ENCODE measurements around the gene RANBP1. TPM values are rescaled to one million over a fixed set of nuclear protein-coding genes. Genes with fewer than 3 reads are reported as not detected.
"Not testable (repeated sequence)": the region's sequence is repeated elsewhere in the genome, so short reads cannot be mapped to it uniquely, and the experiment has no call there.

Gene RANBP1
- polyA plus RNA-seq, result 110 TPM

- Mint-ChIP-seq H3K4me1 (peaks cover 0 to 21% (median 16%) of the 10 kb centered on the region in 3 donors), H3K4me3 (peak within 1 kb of the TSS; percentile 90 to 96 (median 92)), H3K27me3 (no peaks in the 10 kb centered on the region), H3K27ac (peak within 1 kb of the TSS; percentile 79 to 97 (median 91)), H3K36me3 (no peaks in the 10 kb centered on the region), H3K9me3 (no peaks in the 10 kb centered on the region)
Measured at GRCh38 chr22:20115691-20116375, at the start of gene RANBP1. RANBP1 (plus strand) TSS chr22:20116104; CDS start chr22:20116185, 81 bp downstream.

GRCh38 chr22:20066617-20067383 lies 49.1 kb upstream of the RANBP1 start:
- H3K27ac Mint-ChIP-seq, result no peak overlapping the region
- no peaks in the 10 kb centered on the region for H3K36me3 Mint-ChIP-seq
- H3K27me3 Mint-ChIP-seq, result no peaks in the 10 kb centered on the region
- H3K4me3 Mint-ChIP-seq, result no peak overlapping the region
- H3K4me1 Mint-ChIP-seq, result no peaks in the 10 kb centered on the region
- no peaks in the 10 kb centered on the region for H3K9me3 Mint-ChIP-seq

GRCh38 chr22:20067384-20067682 lies 48.6 kb upstream of the RANBP1 start:
- H3K36me3 Mint-ChIP-seq, H3K4me1 Mint-ChIP-seq, H3K27me3 Mint-ChIP-seq, H3K4me3 Mint-ChIP-seq, H3K27ac Mint-ChIP-seq, H3K9me3 Mint-ChIP-seq: not testable (repeated sequence)

GRCh38 chr22:20068640-20069039 lies 47.3 kb upstream of the RANBP1 start:
- Mint-ChIP-seq H3K9me3 (no peaks in the 10 kb centered on the region), H3K36me3 (no peaks in the 10 kb centered on the region), H3K4me3 (no peak overlapping the region), H3K27ac (no peak overlapping the region), H3K4me1 (no peaks in the 10 kb centered on the region), H3K27me3 (no peaks in the 10 kb centered on the region)

GRCh38 chr22:20069331-20070042 lies 46.4 kb upstream of the RANBP1 start:
- Mint-ChIP-seq H3K27me3 (no peaks in the 10 kb centered on the region), H3K27ac (no peak overlapping the region), H3K9me3 (no peaks in the 10 kb centered on the region), H3K4me1 (no peaks in the 10 kb centered on the region), H3K36me3 (no peaks in the 10 kb centered on the region), H3K4me3 (no peak overlapping the region)

- Mint-ChIP-seq H3K9me3 (no peaks in the 10 kb centered on the region), H3K4me1 (no peaks in the 10 kb centered on the region), H3K27ac (no peak overlapping the region), H3K36me3 (no peaks in the 10 kb centered on the region), H3K27me3 (no peaks in the 10 kb centered on the region), H3K4me3 (peak overlapping the region in 1 of 4 donors; percentile 43)
Measured at GRCh38 chr22:20071524-20071972, 44.4 kb upstream of the RANBP1 start.

- peaks cover 3 to 11% (median 3%) of the 10 kb centered on the region in 3 donors for H3K4me1 Mint-ChIP-seq
- H3K9me3 Mint-ChIP-seq, result no peaks in the 10 kb centered on the region
- peak overlapping the region in 2 of 3 donors; percentile 22 to 67 for H3K27ac Mint-ChIP-seq
- H3K27me3 Mint-ChIP-seq, result no peaks in the 10 kb centered on the region
- H3K36me3 Mint-ChIP-seq, result no peaks in the 10 kb centered on the region
- H3K4me3 Mint-ChIP-seq, result peak overlapping the region in 2 of 4 donors; percentile 23 to 79
Measured at GRCh38 chr22:20076627-20077172, 39.2 kb upstream of the RANBP1 start.

- H3K27me3 Mint-ChIP-seq, result no peaks in the 10 kb centered on the region
Measured at GRCh38 chr22:20079745-20080444, 36.0 kb upstream of the RANBP1 start, which contains the start of gene DGCR8. DGCR8 (plus strand) TSS chr22:20080241; CDS start chr22:20085964, 5,723 bp downstream.

GRCh38 chr22:20080445-20080775 lies 35.5 kb upstream of the RANBP1 start:
- Mint-ChIP-seq H3K27ac (peak overlapping the region; percentile 31 to 90 (median 32)), H3K4me3 (peak overlapping the region; percentile 81 to 92 (median 86)), H3K27me3 (no peaks in the 10 kb centered on the region), H3K4me1 (peaks cover 4 to 30% (median 8%) of the 10 kb centered on the region in 3 donors), H3K9me3 (no peaks in the 10 kb centered on the region), H3K36me3 (no peaks in the 10 kb centered on the region)

More at GRCh38 chr22:20079745-20080444, 36.0 kb upstream of the RANBP1 start, which contains the start of gene DGCR8:
- H3K4me1 Mint-ChIP-seq, result peaks cover 4 to 30% (median 8%) of the 10 kb centered on the region in 3 donors
- H3K27ac Mint-ChIP-seq, result peak within 1 kb of the TSS; percentile 31 to 90 (median 72)
- no peaks in the 10 kb centered on the region for H3K36me3 Mint-ChIP-seq
- H3K4me3 Mint-ChIP-seq, result peak within 1 kb of the TSS; percentile 92 to 95 (median 94)
- H3K9me3 Mint-ChIP-seq, result no peaks in the 10 kb centered on the region

- Mint-ChIP-seq H3K4me3 (peak overlapping the region; percentile 81 to 92 (median 86)), H3K4me1 (peaks cover 4 to 30% (median 8%) of the 10 kb centered on the region in 3 donors)
Measured at GRCh38 chr22:20080776-20081654, 34.9 kb upstream of the RANBP1 start.

GRCh38 chr22:20083157-20083890 lies 32.6 kb upstream of the RANBP1 start:
- Mint-ChIP-seq H3K4me1 (peaks cover 4 to 30% (median 8%) of the 10 kb centered on the region in 3 donors), H3K27ac (peak overlapping the region in 2 of 3 donors; percentile 23 to 88), H3K9me3 (no peaks in the 10 kb centered on the region), H3K27me3 (no peaks in the 10 kb centered on the region), H3K4me3 (peak overlapping the region; percentile 34 to 83 (median 46)), H3K36me3 (no peaks in the 10 kb centered on the region)

More at GRCh38 chr22:20080776-20081654, 34.9 kb upstream of the RANBP1 start:
- no peaks in the 10 kb centered on the region for H3K27me3 Mint-ChIP-seq
- no peaks in the 10 kb centered on the region for H3K9me3 Mint-ChIP-seq
- H3K27ac Mint-ChIP-seq, result peak overlapping the region; percentile 32 to 99 (median 90)
- H3K36me3 Mint-ChIP-seq, result no peaks in the 10 kb centered on the region

GRCh38 chr22:20083891-20084546 lies 31.9 kb upstream of the RANBP1 start:
- Mint-ChIP-seq H3K9me3 (no peaks in the 10 kb centered on the region), H3K4me1 (peaks cover 4 to 30% (median 8%) of the 10 kb centered on the region in 3 donors), H3K36me3 (no peaks in the 10 kb centered on the region), H3K27me3 (no peaks in the 10 kb centered on the region), H3K27ac (peak overlapping the region in 2 of 3 donors; percentile 23 to 39), H3K4me3 (peak overlapping the region in 2 of 4 donors; percentile 37 to 53)

Data from IgD-negative memory B cell (primary cell).